ENCODE results near the gene GREB1. TPM values are rescaled to one million over a fixed set of nuclear protein-coding genes. Genes with fewer than 3 reads are reported as not detected.

Gene GREB1
- total RNA-seq, 4 donors from 2014 or later: 3.1 to 8.8 (median 6.5) TPM

DNA sequence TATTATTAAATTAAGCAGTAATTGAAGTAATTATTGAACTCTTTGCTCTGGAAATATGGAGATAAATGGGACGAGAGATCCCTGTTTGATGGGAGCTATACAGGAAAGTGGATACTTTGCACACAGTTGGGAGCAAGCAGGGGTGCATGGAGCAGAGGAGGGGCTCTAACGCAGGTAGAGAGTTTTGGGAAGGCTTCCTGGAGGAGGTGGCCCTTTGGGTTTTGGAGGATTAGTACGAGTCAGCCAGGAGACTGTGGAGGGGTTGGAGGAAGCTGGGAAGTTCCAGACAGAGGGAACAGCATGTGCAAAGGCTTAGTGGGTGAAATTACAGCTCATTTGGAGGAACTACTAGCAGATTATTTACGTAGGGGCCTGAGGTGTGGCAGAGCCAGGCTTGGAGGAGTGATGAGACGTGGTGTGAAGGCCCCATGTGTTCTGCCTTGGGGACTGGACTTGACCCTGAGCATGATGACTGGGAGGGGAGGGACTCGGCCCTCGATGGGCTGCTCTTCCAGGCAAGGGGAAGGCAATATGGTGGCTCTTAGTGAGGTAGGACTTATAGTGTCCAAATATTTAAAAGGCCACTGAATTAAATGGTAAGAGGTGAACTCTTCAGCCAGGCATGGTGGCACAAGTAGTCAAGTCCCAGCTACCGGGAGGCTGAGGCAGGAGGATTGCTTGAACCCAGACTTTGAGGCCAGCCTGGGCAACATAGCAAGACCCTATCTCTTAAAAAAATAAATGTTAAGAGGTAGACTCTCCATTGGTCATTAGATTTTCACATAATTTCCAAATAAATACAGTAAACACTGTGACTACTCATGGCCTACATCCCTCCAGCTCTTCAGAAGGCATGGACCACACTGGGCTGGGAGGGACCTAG is 30.2 kb downstream of the GREB1 start:
- Histone ChIP-seq H3K36me3 (peaks cover 0 to 4% of the 10 kb centered on the region in 2 donors), H3K4me3 (no peak overlapping the region), H3K9me3 (no peaks in the 10 kb centered on the region), H3K27me3 (peaks cover 5% of the 10 kb centered on the region), H3K4me1 (no peaks in the 10 kb centered on the region), H3K27ac (no peak overlapping the region)
- no peak for ATAC-seq
- no peak for TF ChIP-seq EP300 (IDR thresholded peaks at IDR 0.05)
- 92 to 94% methylated on average over 3 to 7 of the region's 8 CpGs for WGBS, 2 donors (ENCODE audit: low coverage in 1 of 2)

DNA sequence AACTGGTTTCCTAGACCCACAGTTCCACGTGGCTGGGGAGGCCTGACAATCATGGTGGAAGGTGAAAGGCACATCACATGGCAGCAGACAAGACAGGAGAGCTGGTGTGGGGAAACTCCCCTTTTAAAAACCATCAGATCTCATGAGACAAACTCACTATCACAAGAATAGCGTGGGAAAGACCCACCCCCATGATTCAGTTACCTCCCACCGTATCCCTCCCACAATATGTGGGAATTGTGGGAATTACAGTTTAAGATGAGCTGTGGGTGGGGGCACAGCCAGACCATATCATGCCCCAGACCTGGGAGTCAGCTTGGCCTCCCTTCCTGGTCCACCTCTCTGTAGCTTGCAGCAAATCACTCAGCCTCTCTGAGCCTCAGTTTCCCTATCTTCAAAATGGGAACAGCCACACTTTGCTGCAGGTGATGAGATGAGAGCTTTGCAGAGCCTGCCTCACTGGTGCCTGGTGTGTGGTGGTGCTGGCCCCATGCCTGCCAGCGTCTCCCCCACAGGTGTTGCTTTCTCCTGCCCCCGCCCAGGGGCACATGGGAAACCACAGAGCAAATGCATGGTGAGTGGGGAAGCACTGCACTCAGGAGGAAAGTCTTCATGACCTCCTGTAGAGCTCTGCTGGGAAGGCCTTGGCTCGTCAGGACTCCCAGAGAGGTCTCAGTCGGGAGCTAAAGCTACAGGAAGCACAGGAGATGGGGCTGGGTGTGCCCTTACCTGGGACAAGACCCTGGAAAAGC is 31.1 kb downstream of the GREB1 start:
- Histone ChIP-seq H3K27ac (no peak overlapping the region), H3K27me3 (peaks cover 5% of the 10 kb centered on the region), H3K9me3 (no peaks in the 10 kb centered on the region), H3K36me3 (peaks cover 0 to 4% of the 10 kb centered on the region in 2 donors), H3K4me1 (no peaks in the 10 kb centered on the region), H3K4me3 (no peak overlapping the region)
- TF ChIP-seq, protein P1, sequence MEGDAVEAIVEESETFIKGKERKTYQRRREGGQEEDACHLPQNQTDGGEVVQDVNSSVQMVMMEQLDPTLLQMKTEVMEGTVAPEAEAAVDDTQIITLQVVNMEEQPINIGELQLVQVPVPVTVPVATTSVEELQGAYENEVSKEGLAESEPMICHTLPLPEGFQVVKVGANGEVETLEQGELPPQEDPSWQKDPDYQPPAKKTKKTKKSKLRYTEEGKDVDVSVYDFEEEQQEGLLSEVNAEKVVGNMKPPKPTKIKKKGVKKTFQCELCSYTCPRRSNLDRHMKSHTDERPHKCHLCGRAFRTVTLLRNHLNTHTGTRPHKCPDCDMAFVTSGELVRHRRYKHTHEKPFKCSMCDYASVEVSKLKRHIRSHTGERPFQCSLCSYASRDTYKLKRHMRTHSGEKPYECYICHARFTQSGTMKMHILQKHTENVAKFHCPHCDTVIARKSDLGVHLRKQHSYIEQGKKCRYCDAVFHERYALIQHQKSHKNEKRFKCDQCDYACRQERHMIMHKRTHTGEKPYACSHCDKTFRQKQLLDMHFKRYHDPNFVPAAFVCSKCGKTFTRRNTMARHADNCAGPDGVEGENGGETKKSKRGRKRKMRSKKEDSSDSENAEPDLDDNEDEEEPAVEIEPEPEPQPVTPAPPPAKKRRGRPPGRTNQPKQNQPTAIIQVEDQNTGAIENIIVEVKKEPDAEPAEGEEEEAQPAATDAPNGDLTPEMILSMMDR (IDR thresholded peaks at IDR 0.05): no peak
- no peak for TF ChIP-seq POLR2AphosphoS5 (IDR thresholded peaks at IDR 0.05)
- no peak for TF ChIP-seq EP300 (IDR thresholded peaks at IDR 0.05)
- no peak for TF ChIP-seq POLR2A (IDR thresholded peaks at IDR 0.05)
- no peak for ATAC-seq
- 88 to 96% methylated on average over 4 to 5 of the region's 7 CpGs for WGBS, 2 donors (ENCODE audit: low coverage in 1 of 2)

DNA sequence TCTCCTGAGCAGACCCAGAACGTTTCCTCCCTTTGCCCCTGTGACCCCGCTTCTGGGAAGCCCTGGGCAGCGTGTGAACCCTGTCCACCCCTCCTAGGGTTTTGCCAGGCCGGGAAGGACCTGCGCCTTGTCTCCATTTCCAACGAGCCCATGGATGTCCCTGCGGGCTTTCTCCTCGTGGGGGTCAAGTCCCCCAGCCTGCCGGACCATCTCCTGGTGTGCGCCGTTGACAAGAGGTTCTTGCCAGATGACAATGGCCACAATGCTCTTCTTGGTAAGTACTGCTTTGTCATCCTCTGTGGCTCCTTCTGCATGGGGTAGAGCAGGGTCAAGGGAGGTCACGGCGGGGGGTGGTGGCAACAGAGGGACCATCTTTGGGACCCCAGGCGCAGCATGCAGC is 32.5 kb downstream of the GREB1 start:
- Histone ChIP-seq H3K9me3 (no peaks in the 10 kb centered on the region), H3K27ac (no peak overlapping the region), H3K27me3 (peaks cover 5% of the 10 kb centered on the region), H3K36me3 (peaks cover 0 to 4% of the 10 kb centered on the region in 2 donors), H3K4me3 (no peak overlapping the region), H3K4me1 (peaks cover 0 to 2% (median 0%) of the 10 kb centered on the region in 3 donors)
- WGBS, 2 donors (ENCODE audit: low coverage in 1 of 2): 95% methylated on average over 4 of the region's 14 CpGs; no CpG with 5 or more reads in 1 of the 2 donors
- TF ChIP-seq POLR2AphosphoS5 (IDR thresholded peaks at IDR 0.05) (no peak), EP300 (IDR thresholded peaks at IDR 0.05) (no peak), POLR2A (IDR thresholded peaks at IDR 0.05) (no peak)
- TF ChIP-seq, protein P1 (IDR thresholded peaks at IDR 0.05): no peak
- ATAC-seq: no peak

DNA sequence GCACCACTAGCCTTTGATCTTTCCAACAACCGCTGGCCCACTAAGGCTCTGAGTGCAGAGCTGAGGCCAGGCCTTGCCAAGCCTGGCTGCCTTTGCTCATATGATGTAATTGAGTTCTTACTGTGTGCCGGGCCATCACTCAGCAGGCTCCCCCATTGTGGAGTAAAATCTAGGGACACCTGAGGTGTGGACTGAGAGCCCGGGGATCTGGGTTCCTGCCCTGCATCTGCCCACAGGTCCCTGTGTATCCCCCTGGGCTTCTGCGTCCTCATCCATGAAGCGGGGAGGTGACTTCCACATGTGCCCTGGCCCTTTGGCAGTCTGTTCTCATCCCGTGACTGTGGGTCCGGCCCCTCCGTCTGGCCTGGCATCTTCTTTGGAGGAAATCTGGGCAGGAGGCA is 33.8 kb downstream of the GREB1 start:
- TF ChIP-seq POLR2AphosphoS5 (IDR thresholded peaks at IDR 0.05) (no peak), EP300 (IDR thresholded peaks at IDR 0.05) (no peak), POLR2A (IDR thresholded peaks at IDR 0.05) (no peak)
- TF ChIP-seq, protein P1 (IDR thresholded peaks at IDR 0.05): no peak
- H3K27me3 ChIP-seq: peaks cover 5% of the 10 kb centered on the region
- H3K27ac ChIP-seq: no peak overlapping the region
- H3K36me3 ChIP-seq: peaks cover 0 to under 1% of the 10 kb centered on the region in 2 donors
- no peak for ATAC-seq
- WGBS, 2 donors (ENCODE audit: low coverage in 1 of 2): 100% methylated on average over 1 of the region's 8 CpGs; no CpG with 5 or more reads in 1 of the 2 donors
- H3K9me3 ChIP-seq: no peaks in the 10 kb centered on the region
- H3K4me3 ChIP-seq: no peak overlapping the region
- peaks cover 0 to 2% (median 0%) of the 10 kb centered on the region in 3 donors for H3K4me1 ChIP-seq

DNA sequence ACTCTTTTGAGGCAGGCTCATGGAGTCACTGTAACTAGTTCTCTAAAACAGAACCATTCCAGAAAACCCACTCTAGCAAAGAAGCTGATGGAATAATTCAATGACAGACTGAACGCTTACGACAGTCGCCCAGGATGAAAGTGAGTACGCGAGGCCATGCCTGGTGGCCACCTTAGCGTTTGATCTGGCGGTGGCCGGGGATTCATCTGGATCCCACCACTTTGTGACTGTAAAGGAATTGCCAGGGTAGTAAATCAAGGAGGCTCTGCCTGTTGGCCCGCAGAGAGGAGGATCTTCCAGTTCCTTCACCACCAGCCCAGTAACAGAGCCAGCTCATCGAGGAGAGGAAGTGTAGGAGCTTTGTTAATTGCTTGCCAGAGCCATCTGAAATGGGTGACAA is 34.6 kb downstream of the GREB1 start:
- TF ChIP-seq, protein P1 (IDR thresholded peaks at IDR 0.05): no peak
- TF ChIP-seq EP300 (IDR thresholded peaks at IDR 0.05) (no peak), POLR2AphosphoS5 (IDR thresholded peaks at IDR 0.05) (no peak), POLR2A (IDR thresholded peaks at IDR 0.05) (no peak)
- Histone ChIP-seq H3K9me3 (no peaks in the 10 kb centered on the region), H3K27me3 (peaks cover 5% of the 10 kb centered on the region), H3K27ac (no peak overlapping the region), H3K36me3 (no peaks in the 10 kb centered on the region), H3K4me1 (peaks cover 0 to 5% (median 2%) of the 10 kb centered on the region in 3 donors), H3K4me3 (no peak overlapping the region)
- no peak for ATAC-seq
- WGBS, 2 donors (ENCODE audit: low coverage in 1 of 2): 93 to 96% methylated on average over 9 of the region's 10 CpGs

Measured in gastroesophageal sphincter (tissue), 4 donors.